GM21619 (cell line): ENCODE measurements around the gene FHIT.
"Not testable (repeated sequence)": the region's sequence is repeated elsewhere in the genome, so short reads cannot be mapped to it uniquely, and the experiment has no call there.

ENCODE experiments used
- ATAC-seq: cut with Tn5 transposase; IDR thresholded peaks from one replicate; pipeline ENCODE4 v1.9.1; 2021; ENCODE audit not compliant: unreplicated experiment

FHIT gene

GRCh38 chr3:60737633-60738399 is 513.4 kb downstream of the FHIT start:
- no peak for ATAC-seq

- no peak for ATAC-seq
These were observed 520.9 kb downstream of the FHIT start for GRCh38 chr3:60730371-60730770.

- no peak for ATAC-seq
These were observed 522.2 kb downstream of the FHIT start for GRCh38 chr3:60729056-60729455.

- no peak for ATAC-seq
These were observed 523.2 kb downstream of the FHIT start for GRCh38 chr3:60728006-60728405.

- ATAC-seq: no peak
These were observed 530.5 kb downstream of the FHIT start for GRCh38 chr3:60720736-60721135.

GRCh38 chr3:60716573-60716972 is 534.7 kb downstream of the FHIT start:
- ATAC-seq: no peak

- ATAC-seq: no peak
These were observed 542.9 kb downstream of the FHIT start for GRCh38 chr3:60708191-60708975.

GRCh38 chr3:60707452-60708020 is 543.7 kb downstream of the FHIT start:
- no peak for ATAC-seq

- no peak for ATAC-seq
These were observed 547.1 kb downstream of the FHIT start for GRCh38 chr3:60703956-60704736.

- no peak for ATAC-seq
These were observed 548.2 kb downstream of the FHIT start for GRCh38 chr3:60703008-60703407.

- ATAC-seq: no peak
These were observed 553.1 kb downstream of the FHIT start for GRCh38 chr3:60698117-60698516.

GRCh38 chr3:60697132-60697531 is 554.1 kb downstream of the FHIT start:
- no peak for ATAC-seq

GRCh38 chr3:60696428-60697125 is 554.7 kb downstream of the FHIT start:
- no peak for ATAC-seq

GRCh38 chr3:60675424-60675823 is 575.8 kb downstream of the FHIT start:
- ATAC-seq: no peak

GRCh38 chr3:60674870-60675269 is 576.4 kb downstream of the FHIT start:
- no peak for ATAC-seq

- no peak for ATAC-seq
These were observed 578.1 kb downstream of the FHIT start for GRCh38 chr3:60673123-60673522.

- ATAC-seq: not testable (repeated sequence)
These were observed 578.9 kb downstream of the FHIT start for GRCh38 chr3:60672337-60672736.

- ATAC-seq: no peak
These were observed 581.6 kb downstream of the FHIT start for GRCh38 chr3:60669636-60670035.

- ATAC-seq: no peak
These were observed 591.2 kb downstream of the FHIT start for GRCh38 chr3:60660026-60660425.

- ATAC-seq: no peak
These were observed 592.2 kb downstream of the FHIT start for GRCh38 chr3:60659098-60659497.

- ATAC-seq: peak; percentile 94
These were observed 593.3 kb downstream of the FHIT start for GRCh38 chr3:60657972-60658371.
